Sigmoid colon (tissue), 7 donors: ENCODE measurements around the gene BBS1. TPM values are rescaled to one million over a fixed set of nuclear protein-coding genes. Genes with fewer than 3 reads are reported as not detected.

Experiments used
- DNase-seq: peaks from one replicate; pipeline ENCODE4 v3.0.0-alpha.2; 2019
- H3K27ac ChIP-seq, 4 donors: fragments of 200-600 bp; sonication (generic); one replicate each; pipeline ENCODE4 v1.5.1; 2016 to 2019; ENCODE audit warnings: mild to moderate bottlenecking in 1 of 4
- H3K27me3 ChIP-seq, 3 donors: fragments of 200-600 bp; sonication (generic); one replicate each; pipeline ENCODE4 v1.5.1; 2019; ENCODE audit warnings: mild to moderate bottlenecking in 1 of 3
- H3K36me3 ChIP-seq, 4 donors: fragments of 200-600 bp; sonication (generic); one replicate each; pipeline ENCODE4 v1.5.1; 2016 to 2019
- H3K4me1 ChIP-seq, 4 donors: fragments of 200-600 bp; sonication (generic); one replicate each; pipeline ENCODE4 v1.5.1; 2017 to 2019
- H3K4me3 ChIP-seq, 4 donors: fragments of 200-600 bp; sonication (generic); one replicate each; pipeline ENCODE4 v1.5.1; 2017 to 2019; ENCODE audit warnings: mild to moderate bottlenecking in 2 of 4, moderate library complexity in 1 of 4
- H3K9me3 ChIP-seq, 4 donors: fragments of 200-600 bp in 3 of 4; sonication (generic) in 3 of 4; one replicate each; pipeline versions ENCODE4 v1.5.1 to v1.6.1; 2013 to 2019
- CTCF ChIP-seq, 4 experiments: fragments of 450-650 bp in 3 of 4; fragments of 200-600 bp in 1 of 4; IDR thresholded peaks; one replicate each; pipeline ENCODE4 v1.5.1; 2016 to 2019; ENCODE audit warnings: antibody characterized with exemption in 4 of 4, mild to moderate bottlenecking in 3 of 4, moderate library complexity in 2 of 4
- EP300 ChIP-seq, 4 donors: sonication (generic); formaldehyde crosslinking; IDR thresholded peaks; one replicate each; pipeline ENCODE4 v1.6.1; 2017; ENCODE audit warnings: antibody characterized with exemption in 4 of 4
- POLR2A ChIP-seq, 2 donors: fragments of 450-650 bp; IDR thresholded peaks; one replicate each; pipeline ENCODE4 v1.6.1; 2016; ENCODE audit warnings: antibody characterized with exemption in 2 of 2, mild to moderate bottlenecking in 2 of 2, moderate library complexity in 2 of 2
- POLR2AphosphoS5 ChIP-seq, 4 donors: sonication (generic); formaldehyde crosslinking; IDR thresholded peaks; one replicate each; pipeline ENCODE4 v1.6.1; 2017; ENCODE audit warnings: antibody characterized with exemption in 4 of 4
- WGBS, 2 donors: extraction: QIAGEN DNeasy Blood & Tissue Kit; methylation state at CpG; one replicate each; pipeline ENCODE4 v1.1.7; 2013; 5-methylcytosine and 5-hydroxymethylcytosine counted together
- intact Hi-C: fragments of 100-400 bp; cut with DNase I; formaldehyde crosslinking; loops from one replicate; pipeline ENCODE4 v1.15.1; 2023
- polyA plus RNA-seq, 3 donors: library from polyadenylated mRNA; stranded (reverse); fragments of 200-250 nt; gene quantifications; one replicate each; pipeline ENCODE4 v1.2.3, GENCODE V29; 2013
- total RNA-seq, 4 donors: library from RNA; depleted of rRNA; stranded (reverse); fragments of >200 nt; gene quantifications; one replicate each; pipeline ENCODE4 v1.1.0, GENCODE V29; 2016
- donor health status: healthy with polysubstance abuse.
- donor health status: Bipolar disorder and iron deficiency.
- donor health status: healthy.

The BBS1 gene
- total and polyA plus RNA-seq, 7 donors: 7.8 to 91.4 (median 50.2) TPM

- H3K36me3 ChIP-seq: peaks cover 0 to 25% (median 6%) of the 10 kb centered on the region in 4 donors
- H3K4me3 ChIP-seq: no peak overlapping the region
- peaks cover 0 to 20% (median 11%) of the 10 kb centered on the region in 4 donors for H3K4me1 ChIP-seq
- no peaks in the 10 kb centered on the region for H3K9me3 ChIP-seq
- 84% methylated on average over 7 of the region's 7 CpGs for WGBS, 2 donors
- no peak for TF ChIP-seq CTCF (IDR thresholded peaks at IDR 0.05)
- no peak for TF ChIP-seq POLR2A (IDR thresholded peaks at IDR 0.05)
- TF ChIP-seq EP300 (IDR thresholded peaks at IDR 0.05): no peak
- no peak for TF ChIP-seq POLR2AphosphoS5 (IDR thresholded peaks at IDR 0.05)
- DNase-seq: no peak
- intact Hi-C loops: no loop called here
- no peak overlapping the region for H3K27ac ChIP-seq
- no peaks in the 10 kb centered on the region for H3K27me3 ChIP-seq
Measured at GRCh38 chr11:66509131-66509561, 1.3 kb upstream of the BBS1 start.

- Histone ChIP-seq H3K27me3 (no peaks in the 10 kb centered on the region), H3K4me3 (peak overlapping the region; percentile 67 to 89 (median 82)), H3K36me3 (peaks cover 0 to 33% (median 0%) of the 10 kb centered on the region in 4 donors), H3K4me1 (peaks cover 0 to 20% (median 11%) of the 10 kb centered on the region in 4 donors), H3K27ac (peak overlapping the region; percentile 58 to 74 (median 72)), H3K9me3 (no peaks in the 10 kb centered on the region)
- TF ChIP-seq CTCF (IDR thresholded peaks at IDR 0.05) (no peak), POLR2A (IDR thresholded peaks at IDR 0.05) (no peak), EP300 (IDR thresholded peaks at IDR 0.05) (no peak), POLR2AphosphoS5 (IDR thresholded peaks at IDR 0.05) (no peak)
- intact Hi-C loops: loop anchor here (1.0 kb wide), 1 partner anchor 167 kb away; no protein-coding TSS in a partner anchor
- DNase-seq: no peak
- WGBS, 2 donors: 7 to 12% methylated on average over 5 of the region's 5 CpGs
Measured at GRCh38 chr11:66510990-66511339, 530 bp downstream of the BBS1 start.

- Histone ChIP-seq H3K4me1 (no peaks in the 10 kb centered on the region), H3K4me3 (no peak overlapping the region), H3K9me3 (no peaks in the 10 kb centered on the region), H3K36me3 (peaks cover 14 to 80% (median 52%) of the 10 kb centered on the region in 4 donors), H3K27ac (no peak overlapping the region), H3K27me3 (no peaks in the 10 kb centered on the region)
- 94 to 97% methylated on average over 11 of the region's 11 CpGs for WGBS, 2 donors
- no peak for DNase-seq
- TF ChIP-seq EP300 (IDR thresholded peaks at IDR 0.05) (no peak), POLR2AphosphoS5 (IDR thresholded peaks at IDR 0.05) (no peak)
- intact Hi-C loops: no loop called here
Measured at GRCh38 chr11:66523611-66524010, 13.2 kb downstream of the BBS1 start.

GRCh38 chr11:66524304-66525040, 14.0 kb downstream of the BBS1 start:
- 91 to 92% methylated on average over 10 of the region's 10 CpGs for WGBS, 2 donors
- intact Hi-C loops: no loop called here
- TF ChIP-seq POLR2AphosphoS5 (IDR thresholded peaks at IDR 0.05) (no peak), EP300 (IDR thresholded peaks at IDR 0.05) (no peak)
- Histone ChIP-seq H3K9me3 (no peaks in the 10 kb centered on the region), H3K4me3 (no peak overlapping the region), H3K27me3 (no peaks in the 10 kb centered on the region), H3K36me3 (peaks cover 14 to 80% (median 50%) of the 10 kb centered on the region in 4 donors), H3K4me1 (no peaks in the 10 kb centered on the region), H3K27ac (no peak overlapping the region)
- no peak for DNase-seq

- Histone ChIP-seq H3K4me1 (no peaks in the 10 kb centered on the region), H3K9me3 (no peaks in the 10 kb centered on the region), H3K36me3 (peaks cover 0 to 64% (median 25%) of the 10 kb centered on the region in 4 donors), H3K4me3 (no peak overlapping the region), H3K27ac (no peak overlapping the region), H3K27me3 (no peaks in the 10 kb centered on the region)
- WGBS, 2 donors: 85 to 87% methylated on average over 10 of the region's 10 CpGs
- DNase-seq: no peak
- TF ChIP-seq EP300 (IDR thresholded peaks at IDR 0.05): no peak
- no peak for TF ChIP-seq CTCF (IDR thresholded peaks at IDR 0.05)
- no peak for TF ChIP-seq POLR2A (IDR thresholded peaks at IDR 0.05)
- no peak for TF ChIP-seq POLR2AphosphoS5 (IDR thresholded peaks at IDR 0.05)
- intact Hi-C loops: no loop called here
Measured at GRCh38 chr11:66529069-66529468, 18.6 kb downstream of the BBS1 start.
